Activated naive CD8-positive, alpha-beta T cell treated with anti-CD3 and anti-CD28 coated beads for 36 hours (primary cell): ENCODE data around the gene APBA1. TPM values are rescaled to one million over a fixed set of nuclear protein-coding genes. Genes with fewer than 3 reads are reported as not detected.

Experiments
- DNase-seq: peaks from one replicate; pipeline ENCODE4 v3.0.0; 2021
- H3K27ac Mint-ChIP-seq: one replicate; pipeline ENCODE4 v1.8.0; 2022; ENCODE audit warnings: mild to moderate bottlenecking, moderate library complexity, mixed read lengths
- H3K27me3 Mint-ChIP-seq: one replicate; pipeline ENCODE4 v1.8.0; 2022; ENCODE audit warnings: mild to moderate bottlenecking, mixed read lengths
- H3K36me3 Mint-ChIP-seq: one replicate; pipeline ENCODE4 v1.8.0; 2021; ENCODE audit warnings: mild to moderate bottlenecking, mixed read lengths
- H3K4me1 Mint-ChIP-seq: one replicate; pipeline ENCODE4 v1.8.0; 2021; ENCODE audit warnings: mixed read lengths
- H3K4me3 Mint-ChIP-seq: one replicate; pipeline ENCODE4 v1.8.0; 2022; ENCODE audit warnings: mild to moderate bottlenecking, moderate library complexity, mixed read lengths
- H3K9me3 Mint-ChIP-seq: one replicate; pipeline ENCODE4 v1.8.0; 2022; ENCODE audit warnings: mixed read lengths
- total RNA-seq, 2 experiments: library from RNA; stranded (reverse); gene quantifications; one replicate each; pipeline ENCODE4 v1.2.3, GENCODE V29; 2021

APBA1 gene
- total RNA-seq, 2 experiments from 2014 or later: 0.08 to 0.23 TPM

- Mint-ChIP-seq H3K4me3 (no peak overlapping the region), H3K27ac (no peak overlapping the region), H3K27me3 (no peaks in the 10 kb centered on the region), H3K4me1 (no peaks in the 10 kb centered on the region), H3K9me3 (no peaks in the 10 kb centered on the region), H3K36me3 (no peaks in the 10 kb centered on the region)
- no peak for DNase-seq
Observed at GRCh38 chr9:69582018-69582417, 90.2 kb downstream of the APBA1 start.

- H3K27ac Mint-ChIP-seq: no peak overlapping the region
- no peaks in the 10 kb centered on the region for H3K9me3 Mint-ChIP-seq
- no peaks in the 10 kb centered on the region for H3K36me3 Mint-ChIP-seq
- H3K4me3 Mint-ChIP-seq: no peak overlapping the region
- H3K4me1 Mint-ChIP-seq: no peaks in the 10 kb centered on the region
- no peaks in the 10 kb centered on the region for H3K27me3 Mint-ChIP-seq
- no peak for DNase-seq
Observed at GRCh38 chr9:69580582-69581214, 91.5 kb downstream of the APBA1 start.

GRCh38 chr9:69579760-69580581 lies 92.2 kb downstream of the APBA1 start:
- Mint-ChIP-seq H3K4me3 (no peak overlapping the region), H3K27ac (no peak overlapping the region), H3K4me1 (no peaks in the 10 kb centered on the region), H3K9me3 (no peaks in the 10 kb centered on the region), H3K36me3 (no peaks in the 10 kb centered on the region), H3K27me3 (no peaks in the 10 kb centered on the region)
- DNase-seq: no peak

GRCh38 chr9:69579032-69579758 lies 93.0 kb downstream of the APBA1 start:
- no peaks in the 10 kb centered on the region for H3K9me3 Mint-ChIP-seq
- peaks cover 2% of the 10 kb centered on the region for H3K27me3 Mint-ChIP-seq
- no peak overlapping the region for H3K27ac Mint-ChIP-seq
- DNase-seq: no peak
- no peak overlapping the region for H3K4me3 Mint-ChIP-seq
- no peaks in the 10 kb centered on the region for H3K4me1 Mint-ChIP-seq
- H3K36me3 Mint-ChIP-seq: no peaks in the 10 kb centered on the region

- H3K4me1 Mint-ChIP-seq: no peaks in the 10 kb centered on the region
- no peaks in the 10 kb centered on the region for H3K9me3 Mint-ChIP-seq
- H3K27me3 Mint-ChIP-seq: peaks cover 5% of the 10 kb centered on the region
- H3K27ac Mint-ChIP-seq: no peak overlapping the region
- no peak for DNase-seq
- H3K36me3 Mint-ChIP-seq: no peaks in the 10 kb centered on the region
- H3K4me3 Mint-ChIP-seq: no peak overlapping the region
Observed at GRCh38 chr9:69578026-69578425, 94.1 kb downstream of the APBA1 start.

- no peaks in the 10 kb centered on the region for H3K36me3 Mint-ChIP-seq
Observed at GRCh38 chr9:69577123-69577522, 95.0 kb downstream of the APBA1 start.

GRCh38 chr9:69574057-69574456 lies 98.1 kb downstream of the APBA1 start:
- Mint-ChIP-seq H3K27me3 (peaks cover 13% of the 10 kb centered on the region), H3K4me3 (no peak overlapping the region), H3K27ac (no peak overlapping the region), H3K36me3 (no peaks in the 10 kb centered on the region), H3K4me1 (no peaks in the 10 kb centered on the region), H3K9me3 (no peaks in the 10 kb centered on the region)
- DNase-seq: no peak

More at GRCh38 chr9:69577123-69577522, 95.0 kb downstream of the APBA1 start:
- no peak overlapping the region for H3K27ac Mint-ChIP-seq
- H3K4me1 Mint-ChIP-seq: no peaks in the 10 kb centered on the region
- DNase-seq: no peak
- peaks cover 12% of the 10 kb centered on the region for H3K27me3 Mint-ChIP-seq
- H3K4me3 Mint-ChIP-seq: no peak overlapping the region
- no peaks in the 10 kb centered on the region for H3K9me3 Mint-ChIP-seq

- DNase-seq: no peak
- Mint-ChIP-seq H3K36me3 (no peaks in the 10 kb centered on the region), H3K27me3 (peaks cover 13% of the 10 kb centered on the region), H3K9me3 (no peaks in the 10 kb centered on the region), H3K27ac (no peak overlapping the region), H3K4me3 (no peak overlapping the region), H3K4me1 (no peaks in the 10 kb centered on the region)
Observed at GRCh38 chr9:69573651-69574050, 98.5 kb downstream of the APBA1 start.

- no peak overlapping the region for H3K27ac Mint-ChIP-seq
- H3K4me3 Mint-ChIP-seq: no peak overlapping the region
- peaks cover 13% of the 10 kb centered on the region for H3K27me3 Mint-ChIP-seq
- H3K9me3 Mint-ChIP-seq: no peaks in the 10 kb centered on the region
- DNase-seq: no peak
- H3K36me3 Mint-ChIP-seq: no peaks in the 10 kb centered on the region
- no peaks in the 10 kb centered on the region for H3K4me1 Mint-ChIP-seq
Observed at GRCh38 chr9:69572611-69573010, 99.6 kb downstream of the APBA1 start.

- Mint-ChIP-seq H3K27ac (no peak overlapping the region), H3K27me3 (peaks cover 13% of the 10 kb centered on the region), H3K9me3 (no peaks in the 10 kb centered on the region), H3K4me1 (no peaks in the 10 kb centered on the region), H3K4me3 (no peak overlapping the region), H3K36me3 (no peaks in the 10 kb centered on the region)
- DNase-seq: no peak
Observed at GRCh38 chr9:69571032-69571431, 101.1 kb downstream of the APBA1 start.

GRCh38 chr9:69569738-69570451 lies 102.3 kb downstream of the APBA1 start:
- no peak for DNase-seq
- Mint-ChIP-seq H3K4me1 (no peaks in the 10 kb centered on the region), H3K9me3 (no peaks in the 10 kb centered on the region), H3K36me3 (no peaks in the 10 kb centered on the region), H3K27ac (no peak overlapping the region), H3K27me3 (peaks cover 13% of the 10 kb centered on the region), H3K4me3 (no peak overlapping the region)

GRCh38 chr9:69564557-69564956 lies 107.6 kb downstream of the APBA1 start:
- H3K4me1 Mint-ChIP-seq: no peaks in the 10 kb centered on the region
- H3K36me3 Mint-ChIP-seq: no peaks in the 10 kb centered on the region
- H3K9me3 Mint-ChIP-seq: no peaks in the 10 kb centered on the region
- H3K27ac Mint-ChIP-seq: no peak overlapping the region
- no peak overlapping the region for H3K4me3 Mint-ChIP-seq
- DNase-seq: no peak
- peaks cover 10% of the 10 kb centered on the region for H3K27me3 Mint-ChIP-seq

- peaks cover 25% of the 10 kb centered on the region for H3K27me3 Mint-ChIP-seq
- H3K4me1 Mint-ChIP-seq: no peaks in the 10 kb centered on the region
- H3K9me3 Mint-ChIP-seq: no peaks in the 10 kb centered on the region
- H3K36me3 Mint-ChIP-seq: no peaks in the 10 kb centered on the region
- no peak overlapping the region for H3K27ac Mint-ChIP-seq
- no peak for DNase-seq
- no peak overlapping the region for H3K4me3 Mint-ChIP-seq
Observed at GRCh38 chr9:69559126-69559525, 113.0 kb downstream of the APBA1 start.

- peaks cover 32% of the 10 kb centered on the region for H3K27me3 Mint-ChIP-seq
- no peaks in the 10 kb centered on the region for H3K9me3 Mint-ChIP-seq
- no peaks in the 10 kb centered on the region for H3K4me1 Mint-ChIP-seq
- no peak for DNase-seq
- H3K4me3 Mint-ChIP-seq: no peak overlapping the region
- H3K27ac Mint-ChIP-seq: no peak overlapping the region
- H3K36me3 Mint-ChIP-seq: no peaks in the 10 kb centered on the region
Observed at GRCh38 chr9:69556707-69557106, 115.5 kb downstream of the APBA1 start.

GRCh38 chr9:69555802-69556201 lies 116.4 kb downstream of the APBA1 start:
- Mint-ChIP-seq H3K36me3 (no peaks in the 10 kb centered on the region), H3K9me3 (no peaks in the 10 kb centered on the region), H3K27me3 (peaks cover 27% of the 10 kb centered on the region), H3K27ac (no peak overlapping the region), H3K4me1 (no peaks in the 10 kb centered on the region), H3K4me3 (no peak overlapping the region)
- no peak for DNase-seq
